Measurements from ENCODE around the gene CBL.
"Not testable (repeated sequence)": the region's sequence is repeated elsewhere in the genome, so short reads cannot be mapped to it uniquely, and the experiment has no call there.

The CBL gene

DNA sequence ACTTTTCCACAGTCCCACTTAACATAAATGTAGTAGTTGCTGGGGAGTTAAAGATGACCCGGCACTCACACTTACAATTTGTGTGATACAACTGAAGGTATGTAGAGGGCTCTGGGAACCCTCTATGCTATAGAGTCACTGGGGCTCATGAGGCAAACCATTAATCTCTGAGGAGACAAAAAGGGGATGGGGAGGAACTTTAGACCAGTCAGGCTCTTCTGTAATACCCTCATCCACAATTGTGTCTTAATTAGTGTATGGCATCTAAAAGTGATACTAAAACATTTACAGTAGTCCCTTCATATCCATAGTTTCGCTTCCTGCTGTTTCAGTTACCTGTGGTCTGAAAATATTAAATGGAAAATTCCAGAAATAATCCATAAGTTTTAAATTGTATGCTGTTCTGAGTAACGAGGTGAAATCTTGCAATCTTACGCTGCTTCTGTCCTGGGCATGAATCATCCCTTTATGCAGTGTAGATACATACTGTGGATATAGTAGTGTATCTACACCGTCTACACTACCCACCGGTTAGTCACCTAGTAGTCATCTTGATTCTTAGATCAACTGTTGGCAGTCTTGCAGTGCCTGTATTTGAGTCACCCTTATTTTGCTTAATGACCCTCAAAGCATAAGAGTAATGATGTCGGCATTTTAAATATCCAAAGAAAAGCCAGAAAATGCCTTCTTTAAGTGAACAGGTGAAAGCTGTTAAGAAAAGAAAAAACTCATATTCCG is 12.2 kb downstream of the CBL start:
- DNase-seq = no peak

DNA sequence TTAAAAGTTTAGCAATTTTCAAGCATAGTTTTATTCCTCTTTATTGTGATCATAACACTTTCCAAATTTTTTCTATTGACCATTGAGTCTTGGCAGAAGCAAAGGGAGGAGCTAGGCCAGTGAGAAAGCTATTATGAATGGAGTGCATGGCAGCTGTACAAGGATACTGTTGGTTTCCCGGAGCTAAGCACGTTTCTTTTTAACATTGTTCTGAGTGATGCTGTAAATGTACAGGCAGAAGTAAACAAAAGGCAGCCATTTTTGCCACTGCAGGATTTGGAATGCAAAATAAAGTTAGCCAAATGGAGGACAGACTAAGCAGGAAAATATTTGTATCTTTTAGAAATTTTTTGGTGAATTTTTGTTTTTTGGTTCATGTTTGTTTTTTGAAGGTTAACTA is 16.2 kb downstream of the CBL start:
- peak; percentile 56 for DNase-seq

- DNase-seq = no peak
Measured at GRCh38 chr11:119222891-119223290, 16.8 kb downstream of the CBL start.

- DNase-seq = no peak
Measured at GRCh38 chr11:119223856-119224255, 17.7 kb downstream of the CBL start.

- DNase-seq = not testable (repeated sequence)
Measured at GRCh38 chr11:119228535-119229287, 22.6 kb downstream of the CBL start.

DNA sequence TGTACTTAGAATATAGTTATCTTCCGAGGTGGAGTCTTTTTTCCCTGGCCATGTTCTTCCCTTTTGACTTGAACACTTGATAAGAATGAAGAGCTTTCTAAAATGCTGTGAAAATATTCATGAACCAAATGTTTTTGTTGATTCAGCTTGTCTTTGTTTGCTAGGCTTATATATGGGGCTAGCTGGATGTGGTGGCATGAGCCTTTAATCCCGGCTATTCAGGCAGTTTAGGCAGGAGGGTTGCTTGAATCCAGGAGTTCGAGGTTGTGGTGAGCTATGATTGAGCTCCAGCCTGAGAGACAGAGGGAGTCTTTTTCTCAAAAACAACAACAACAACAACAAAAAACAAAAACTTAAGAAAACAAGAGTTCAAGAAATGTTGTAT is 23.1 kb downstream of the CBL start:
- DNase-seq = no peak

DNA sequence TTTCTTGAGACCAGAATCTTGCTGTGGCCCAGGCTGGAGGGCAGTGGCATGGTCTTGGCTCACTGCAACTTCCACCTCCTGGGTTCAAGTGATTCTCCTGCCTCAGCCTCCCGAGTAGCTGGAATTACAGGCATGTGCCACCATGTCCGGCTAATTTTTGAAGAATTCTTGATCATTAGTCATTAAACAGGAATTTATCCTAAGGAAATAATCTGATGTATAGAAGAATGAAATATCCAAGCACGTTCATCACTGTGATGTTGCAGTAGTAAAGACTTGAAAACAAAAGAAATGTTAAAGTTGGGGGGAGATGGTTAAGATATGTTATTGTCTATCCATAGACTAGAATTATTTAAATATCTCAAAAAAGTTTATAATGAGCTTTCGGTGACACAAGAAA is 23.6 kb downstream of the CBL start:
- DNase-seq = no peak

DNA sequence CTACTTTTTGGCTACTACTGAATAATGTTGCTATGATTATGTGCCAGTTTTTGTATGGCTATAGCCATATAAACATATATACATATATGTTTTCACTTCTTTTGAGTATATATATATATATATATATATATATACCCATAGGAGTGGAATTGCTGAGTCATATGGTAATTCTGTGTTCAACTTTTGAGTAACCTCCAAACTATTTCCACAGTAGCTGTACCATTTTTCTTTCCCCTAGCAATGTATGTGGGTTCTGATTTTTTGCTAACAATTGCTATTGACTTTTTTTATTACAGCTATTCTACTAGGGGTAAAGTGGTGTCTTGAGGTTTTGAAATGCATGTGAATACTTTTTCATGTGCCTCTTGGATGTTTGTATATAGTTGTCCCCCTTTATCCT is 30.4 kb downstream of the CBL start:
- DNase-seq = no peak

- DNase-seq = no peak
Measured at GRCh38 chr11:119236891-119237290, 30.8 kb downstream of the CBL start.

DNA sequence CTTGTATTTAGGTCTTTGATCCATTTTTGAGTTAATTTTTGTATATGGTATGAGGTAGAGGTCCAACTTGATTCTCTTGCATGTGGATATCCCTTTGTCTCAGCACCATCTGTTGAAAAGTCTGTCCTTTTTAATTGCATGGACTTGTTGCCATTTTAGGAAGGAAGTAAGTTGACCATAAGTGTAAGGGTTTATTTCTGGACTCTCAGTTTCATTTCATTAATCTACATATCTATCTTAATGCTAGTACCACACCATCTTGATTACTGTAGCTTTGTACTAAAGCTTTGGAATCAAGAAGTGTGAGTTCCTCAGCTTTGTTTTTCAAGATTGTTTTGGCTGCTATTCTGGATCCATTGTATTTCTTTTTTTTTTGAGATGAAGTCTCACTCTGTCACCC is 31.4 kb downstream of the CBL start:
- no peak for DNase-seq

GRCh38 chr11:119248750-119249670 is 42.9 kb downstream of the CBL start:
- no peak for DNase-seq

DNA sequence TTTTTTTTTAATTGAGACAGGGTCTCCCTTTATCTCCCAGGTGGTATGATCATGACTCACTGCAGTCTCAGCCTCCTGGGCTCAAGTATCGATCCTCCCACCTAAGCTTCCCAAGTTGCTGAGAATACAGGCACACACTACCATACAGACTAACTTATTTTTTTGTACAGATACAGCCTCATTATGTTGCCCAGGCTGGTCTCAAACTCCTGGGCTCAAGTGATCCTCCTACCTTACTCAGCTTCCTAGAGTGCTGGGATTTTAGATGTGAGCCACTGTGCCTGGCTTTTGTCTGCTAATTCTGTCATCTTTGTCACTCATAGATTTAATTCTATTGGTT is 43.5 kb downstream of the CBL start:
- no peak for DNase-seq

GRCh38 chr11:119251114-119251513 is 45.0 kb downstream of the CBL start:
- no peak for DNase-seq

DNA sequence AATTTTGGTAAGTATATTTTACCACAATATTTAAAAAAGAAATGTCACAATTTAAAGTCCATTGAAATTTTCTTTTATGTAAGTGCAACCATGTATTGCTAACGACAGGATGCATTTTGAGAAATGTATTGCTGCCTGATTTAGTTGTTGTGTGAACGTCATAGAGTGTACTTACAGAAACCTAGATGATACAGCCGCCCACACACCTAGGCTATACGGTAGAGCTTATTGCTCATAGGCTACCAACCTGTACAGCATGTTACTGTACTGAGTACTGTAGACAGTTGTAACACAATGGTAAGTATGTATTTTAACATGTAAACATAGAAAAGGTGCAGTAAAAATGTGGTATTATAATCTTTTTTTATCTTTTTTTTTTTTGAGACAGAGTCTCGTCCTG is 48.1 kb downstream of the CBL start:
- DNase-seq = no peak

DNA sequence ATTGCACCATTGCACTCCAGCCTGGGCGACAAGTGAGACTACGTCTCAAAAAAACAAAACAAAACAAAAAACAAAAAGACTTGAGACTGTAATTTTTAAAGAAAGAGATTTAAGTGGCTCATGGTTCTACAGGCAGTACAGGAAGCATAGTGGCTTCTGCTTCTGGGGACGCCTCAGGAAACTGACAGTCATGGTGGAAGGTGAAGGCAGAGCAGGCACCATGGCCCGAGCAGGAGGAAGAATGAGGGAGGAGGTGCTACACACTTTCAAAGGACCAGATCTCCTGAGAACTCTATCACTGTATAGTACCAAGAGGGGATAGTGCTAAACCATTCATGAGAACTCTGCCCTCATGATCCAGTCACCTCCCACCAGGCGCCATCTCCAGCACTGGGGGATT is 52.0 kb downstream of the CBL start:
- no peak for DNase-seq

- DNase-seq = no peak
Measured at GRCh38 chr11:119258983-119259382, 52.8 kb downstream of the CBL start.

DNA sequence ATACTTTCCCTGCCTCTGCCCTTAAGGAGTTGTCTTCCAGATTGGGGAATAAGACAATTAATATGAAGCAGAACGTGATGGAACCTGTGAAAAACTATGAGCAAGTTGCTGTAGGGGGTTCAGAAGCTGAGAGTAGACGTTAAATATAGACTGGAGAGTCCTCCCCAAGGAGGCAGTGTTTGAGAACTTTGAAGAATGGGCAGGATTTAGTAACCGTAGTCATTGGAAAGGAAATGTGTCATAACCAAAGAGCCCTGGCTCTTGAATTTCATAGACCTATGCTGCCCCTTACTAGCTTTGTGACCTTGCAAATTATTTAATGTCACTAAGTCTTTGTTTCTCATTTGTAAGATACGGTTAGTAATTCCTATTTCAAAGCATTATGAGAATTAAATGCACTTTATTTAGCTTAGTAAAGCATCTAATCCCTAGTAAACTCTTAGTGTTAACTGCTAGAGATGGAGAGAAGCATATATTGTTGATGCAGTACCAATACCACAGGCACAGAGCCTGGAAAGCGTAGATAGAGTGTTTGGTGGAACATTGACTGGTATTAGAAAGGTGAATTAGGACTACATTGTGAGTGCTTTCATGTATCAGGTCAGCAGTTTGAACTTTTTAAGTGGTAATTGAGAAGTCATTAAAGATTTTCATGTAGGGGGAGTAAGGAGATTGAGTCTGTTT is 56.7 kb downstream of the CBL start:
- DNase-seq = no peak

DNA sequence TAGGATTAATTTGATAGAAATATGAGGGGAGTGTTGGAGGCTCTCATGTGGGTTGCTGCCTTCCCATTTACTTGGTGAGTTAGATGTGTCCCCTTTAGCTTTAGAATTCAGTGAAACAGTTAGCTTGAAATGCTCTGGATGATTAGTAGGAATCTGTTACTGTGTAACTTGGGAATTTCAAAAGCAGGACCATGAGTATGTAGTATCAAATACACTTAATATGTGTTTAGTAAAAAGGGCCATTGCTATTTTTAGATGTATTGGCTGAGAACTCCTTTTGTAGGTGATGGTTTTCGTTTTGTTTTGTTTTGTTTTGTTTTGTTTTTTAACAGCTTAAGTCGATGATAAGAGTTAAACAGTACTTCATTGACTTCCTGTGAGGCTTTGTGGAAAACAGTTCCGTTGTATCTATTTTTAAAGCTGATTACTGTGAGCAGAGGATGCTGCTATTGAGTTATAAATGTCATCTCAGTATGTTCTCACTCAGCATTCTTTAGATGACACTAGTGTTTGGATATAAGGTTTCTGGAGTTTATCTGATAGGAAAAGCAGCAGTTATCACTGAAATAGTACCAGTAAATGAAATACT is 57.3 kb downstream of the CBL start:
- DNase-seq = no peak

DNA sequence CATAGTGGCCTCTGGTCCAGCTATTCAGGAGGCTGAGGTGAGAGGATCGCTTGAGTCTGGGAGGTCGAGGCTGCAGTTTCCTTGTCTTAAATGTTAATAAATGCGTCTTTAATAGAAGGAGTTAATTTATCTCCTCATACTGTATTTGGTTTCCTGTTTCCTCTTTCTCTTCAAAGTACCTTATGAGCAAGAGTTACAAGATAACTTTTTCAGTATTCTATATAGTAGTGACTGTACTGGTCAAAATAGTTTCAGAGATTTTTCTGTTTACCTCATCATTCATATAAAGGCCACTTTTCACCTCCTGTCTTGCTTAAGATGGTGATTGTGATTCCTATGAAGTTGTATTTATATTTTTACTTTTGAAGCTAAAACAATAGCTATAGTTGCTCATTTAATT is 59.9 kb downstream of the CBL start:
- DNase-seq = no peak

DNA sequence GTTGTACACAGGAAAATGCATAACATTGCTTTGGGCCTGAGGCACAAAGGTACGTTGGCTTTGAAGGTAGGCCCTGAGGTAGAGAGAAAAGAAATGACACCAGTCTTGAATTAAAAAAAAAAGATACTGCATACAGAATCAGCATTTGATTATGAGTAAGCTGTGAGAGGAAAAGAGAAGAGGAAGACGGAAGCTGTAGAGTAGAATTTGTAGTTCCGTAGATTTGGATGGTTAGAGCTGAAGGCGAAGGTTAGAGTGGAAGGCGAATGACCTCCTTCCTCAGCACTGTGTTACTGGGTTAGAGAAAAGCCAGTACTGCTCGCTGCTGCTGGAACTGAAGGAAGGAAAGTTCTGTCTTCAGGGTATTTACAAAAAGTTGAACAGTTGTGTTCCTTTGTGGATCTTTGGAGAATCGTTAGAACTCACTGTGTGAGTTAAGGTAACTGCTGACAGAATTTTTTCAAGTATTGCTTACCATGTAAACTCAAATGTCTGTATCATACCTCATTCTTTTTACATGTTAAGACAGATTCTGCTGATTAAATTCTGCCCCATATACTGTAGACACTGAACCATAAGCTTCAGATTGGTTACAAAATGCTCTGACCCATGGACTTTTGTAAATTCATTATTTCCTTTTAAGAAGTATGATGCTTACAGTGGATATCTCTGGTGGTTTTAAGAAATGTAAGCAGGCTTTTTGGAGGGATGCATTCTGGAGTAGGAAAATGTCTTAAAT is 60.5 kb downstream of the CBL start:
- DNase-seq = no peak

DNA sequence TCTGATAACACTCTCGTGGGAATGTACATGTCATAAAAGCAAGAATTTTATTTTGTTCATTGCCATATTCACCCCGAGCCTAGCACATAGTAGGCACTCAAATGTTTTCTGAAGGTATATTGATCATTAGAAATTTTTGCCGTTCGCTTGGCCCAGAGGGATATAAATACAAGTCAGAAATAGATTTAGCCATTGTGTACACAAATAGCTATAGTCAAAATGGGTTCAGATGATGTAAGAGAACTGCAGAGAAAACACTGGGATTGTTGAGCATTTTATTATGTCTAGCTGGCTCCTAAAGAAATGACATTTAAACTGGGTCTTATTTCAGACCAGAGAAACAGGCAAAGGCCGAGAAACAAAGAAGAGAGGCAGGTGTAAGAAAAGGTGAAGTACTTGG is 61.5 kb downstream of the CBL start:
- DNase-seq = no peak

DNA sequence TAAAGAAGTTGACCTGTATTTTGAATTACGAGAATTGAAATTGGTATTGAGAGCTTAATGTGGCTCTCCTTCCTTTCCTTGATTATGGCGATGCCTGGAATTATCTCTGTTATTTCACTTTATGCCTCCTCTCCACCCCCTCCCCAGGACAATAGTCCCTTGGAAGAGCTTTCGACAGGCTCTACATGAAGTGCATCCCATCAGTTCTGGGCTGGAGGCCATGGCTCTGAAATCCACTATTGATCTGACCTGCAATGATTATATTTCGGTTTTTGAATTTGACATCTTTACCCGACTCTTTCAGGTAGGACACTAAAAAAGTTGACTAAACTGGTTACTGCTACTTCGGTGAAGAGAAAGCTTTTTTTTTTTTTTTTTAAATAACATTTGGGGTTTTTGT is 67.6 kb downstream of the CBL start:
- no peak for DNase-seq
